Cerebellar cortex (tissue), 1 donor: Measurements from ENCODE around the gene BCL2L13.
"Not testable (repeated sequence)": the region's sequence is repeated elsewhere in the genome, so short reads cannot be mapped to it uniquely, and the experiment has no call there.

Experiments used
- DNase-seq: peaks from one replicate; pipeline ENCODE4 v3.0.0-alpha.2; 2015; ENCODE audit warnings: low spot score

The BCL2L13 gene

GRCh38 chr22:17636850-17637249, 1.7 kb upstream of the BCL2L13 start:
- not testable (repeated sequence) for DNase-seq

GRCh38 chr22:17637490-17638181, 921 bp upstream of the BCL2L13 start:
- DNase-seq, result peak; percentile 5

- no peak for DNase-seq
Observed at GRCh38 chr22:17638182-17638431, 450 bp upstream of the BCL2L13 start.

GRCh38 chr22:17639247-17639741, 737 bp downstream of the BCL2L13 start:
- DNase-seq, result peak; percentile 36

GRCh38 chr22:17641269-17641668, 2.7 kb downstream of the BCL2L13 start:
- DNase-seq, result no peak

- not testable (repeated sequence) for DNase-seq
Observed at GRCh38 chr22:17642357-17642756, 3.8 kb downstream of the BCL2L13 start.

- no peak for DNase-seq
Observed at GRCh38 chr22:17647452-17647851, 8.9 kb downstream of the BCL2L13 start.

- DNase-seq, result no peak
Observed at GRCh38 chr22:17647991-17648390, 9.4 kb downstream of the BCL2L13 start.

GRCh38 chr22:17648569-17648968, 10.0 kb downstream of the BCL2L13 start:
- DNase-seq, result no peak

- DNase-seq, result no peak
Observed at GRCh38 chr22:17655289-17655688, 16.7 kb downstream of the BCL2L13 start.

GRCh38 chr22:17656870-17657395, 18.4 kb downstream of the BCL2L13 start:
- DNase-seq, result no peak

- DNase-seq, result no peak
Observed at GRCh38 chr22:17664414-17665055, 26.0 kb downstream of the BCL2L13 start.

- DNase-seq, result no peak
Observed at GRCh38 chr22:17665248-17665647, 26.7 kb downstream of the BCL2L13 start.

GRCh38 chr22:17665854-17666253, 27.3 kb downstream of the BCL2L13 start:
- DNase-seq, result no peak

GRCh38 chr22:17671521-17672092, 33.0 kb downstream of the BCL2L13 start:
- not testable (repeated sequence) for DNase-seq

- peak; percentile 97 for DNase-seq
Observed at GRCh38 chr22:17672417-17672991, 33.9 kb downstream of the BCL2L13 start.

- DNase-seq, result no peak
Observed at GRCh38 chr22:17674152-17674551, 35.6 kb downstream of the BCL2L13 start.

- no peak for DNase-seq
Observed at GRCh38 chr22:17675584-17675983, 37.0 kb downstream of the BCL2L13 start.

GRCh38 chr22:17678817-17679385, 40.3 kb downstream of the BCL2L13 start:
- no peak for DNase-seq

GRCh38 chr22:17684245-17684644, 45.7 kb downstream of the BCL2L13 start:
- no peak for DNase-seq

- DNase-seq, result no peak
Observed at GRCh38 chr22:17692841-17693240, 54.3 kb downstream of the BCL2L13 start.

GRCh38 chr22:17694193-17694592, 55.6 kb downstream of the BCL2L13 start:
- no peak for DNase-seq

- DNase-seq, result no peak
Observed at GRCh38 chr22:17694752-17695151, 56.2 kb downstream of the BCL2L13 start.
